Smooth muscle cell (in vitro differentiated cells): Measurements from ENCODE around the gene PTH1R. TPM values are rescaled to one million over a fixed set of nuclear protein-coding genes. Genes with fewer than 3 reads are reported as not detected.

ENCODE experiments used
- DNase-seq: peaks from one replicate; lab custom pipeline; 2025; ENCODE audit not compliant: unreplicated experiment; lab: John Stamatoyannopoulos, UW
- H2AFZ ChIP-seq: fragments of 200-600 bp; sonication (generic); 2 replicates; pipeline ENCODE4 v1.6.0; 2016; ENCODE audit warnings: antibody characterized with exemption, low read depth, mild to moderate bottlenecking
- H3F3A ChIP-seq: fragments of 200-600 bp; sonication (generic); 2 replicates; pipeline ENCODE4 v1.6.0; 2017; ENCODE audit warnings: antibody characterized with exemption, low read depth
- H3K27ac ChIP-seq: fragments of 200-600 bp; sonication (generic); 2 replicates; pipeline ENCODE4 v1.5.1; 2016; ENCODE audit warnings: low read depth, mild to moderate bottlenecking
- H3K27me3 ChIP-seq: fragments of 200-600 bp; sonication (generic); 2 replicates; pipeline ENCODE4 v1.6.1; 2016; ENCODE audit warnings: low read depth, mild to moderate bottlenecking
- H3K36me3 ChIP-seq: fragments of 200-600 bp; sonication (generic); 2 replicates; pipeline ENCODE4 v1.5.1; 2016; ENCODE audit warnings: low read depth
- H3K4me1 ChIP-seq: fragments of 200-600 bp; sonication (generic); 2 replicates; pipeline ENCODE4 v1.5.1; 2016; ENCODE audit warnings: low read depth
- H3K4me2 ChIP-seq: fragments of 200-600 bp; sonication (generic); 2 replicates; pipeline ENCODE4 v1.6.0; 2016; ENCODE audit warnings: mild to moderate bottlenecking
- H3K4me3 ChIP-seq: fragments of 200-600 bp; sonication (generic); 2 replicates; pipeline ENCODE4 v1.5.1; 2016; ENCODE audit warnings: mild to moderate bottlenecking
- H3K79me2 ChIP-seq: fragments of 200-600 bp; sonication (generic); 2 replicates; pipeline ENCODE4 v1.6.0; 2016; ENCODE audit warnings: low read depth, mild to moderate bottlenecking
- H3K9ac ChIP-seq: fragments of 200-600 bp; sonication (generic); 2 replicates; pipeline ENCODE4 v1.6.0; 2016; ENCODE audit warnings: low read depth
- H3K9me3 ChIP-seq: fragments of 200-600 bp; sonication (generic); replicated peaks from 2 replicates; pipeline ENCODE4 v1.5.1; 2016; ENCODE audit warnings: low read depth
- H4K20me1 ChIP-seq: fragments of 200-600 bp; sonication (generic); 2 replicates; pipeline ENCODE4 v1.6.0; 2016; ENCODE audit warnings: low read depth
- CTCF ChIP-seq: fragments of 200-600 bp; sonication (generic); IDR thresholded peaks from 2 replicates; pipeline ENCODE4 v1.5.1; 2017; ENCODE audit warnings: borderline replicate concordance, mild to moderate bottlenecking, antibody characterized with exemption; ENCODE audit not compliant: insufficient read depth, poor library complexity, severe bottlenecking
- WGBS: methylation state at CpG from one replicate; pipeline ENCODE4 v1.1.7; 2016; ENCODE audit warnings: low lambda C conversion rate; 5-methylcytosine and 5-hydroxymethylcytosine counted together
- polyA plus RNA-seq: library from polyadenylated mRNA; unstranded; fragments of >200 nt; fragmentation: Nextera tagmentation; extraction: Ambion mirVana; gene quantifications from 2 replicates; pipeline ENCODE4 v1.2.1, GENCODE V29; 2016
- total RNA-seq: library from RNA; depleted of rRNA; stranded (reverse); fragments of >200 nt; gene quantifications from 2 replicates; pipeline ENCODE4 v1.2.3, GENCODE V29; 2014

Gene PTH1R
- total and polyA plus RNA-seq, 2 experiments from 2014 or later = 17.7 to 50.6 TPM

- no peaks in the 10 kb centered on the region for H3K36me3 ChIP-seq
- no peak for DNase-seq
- no peak overlapping the region for H3K27ac ChIP-seq
- no peaks in the 10 kb centered on the region for H3K79me2 ChIP-seq
- H3K27me3 ChIP-seq = no peaks in the 10 kb centered on the region
- H3F3A ChIP-seq = no peaks in the 10 kb centered on the region
- 90% methylated on average over 21 of the region's 24 CpGs for WGBS
- no peaks in the 10 kb centered on the region for H3K9me3 ChIP-seq
- TF ChIP-seq CTCF = no peak
- no peak overlapping the region for H3K4me2 ChIP-seq
- H2AFZ ChIP-seq = no peak overlapping the region
- no peaks in the 10 kb centered on the region for H4K20me1 ChIP-seq
- no peak overlapping the region for H3K9ac ChIP-seq
- H3K4me1 ChIP-seq = no peaks in the 10 kb centered on the region
- H3K4me3 ChIP-seq = no peak overlapping the region
Observed at GRCh38 chr3:46908294-46908985, 30.9 kb downstream of the PTH1R start.

- H3K4me1 ChIP-seq = no peaks in the 10 kb centered on the region
- no peaks in the 10 kb centered on the region for H3F3A ChIP-seq
- no peak for DNase-seq
- H3K9me3 ChIP-seq = no peaks in the 10 kb centered on the region
- 92% methylated on average over 8 of the region's 8 CpGs for WGBS
- H3K27me3 ChIP-seq = no peaks in the 10 kb centered on the region
- H3K36me3 ChIP-seq = no peaks in the 10 kb centered on the region
- no peak overlapping the region for H3K9ac ChIP-seq
- no peak overlapping the region for H2AFZ ChIP-seq
- no peak overlapping the region for H3K27ac ChIP-seq
- H3K4me3 ChIP-seq = no peak overlapping the region
- H3K79me2 ChIP-seq = no peaks in the 10 kb centered on the region
- no peak overlapping the region for H3K4me2 ChIP-seq
- no peak for TF ChIP-seq CTCF
- H4K20me1 ChIP-seq = no peaks in the 10 kb centered on the region
Observed at GRCh38 chr3:46908986-46909534, 31.5 kb downstream of the PTH1R start.

- no peak overlapping the region for H3K4me2 ChIP-seq
- H3F3A ChIP-seq = no peaks in the 10 kb centered on the region
- no peaks in the 10 kb centered on the region for H4K20me1 ChIP-seq
- peak; percentile 90 for TF ChIP-seq CTCF
- peak; percentile 55 for DNase-seq
- H3K4me3 ChIP-seq = no peak overlapping the region
- H3K4me1 ChIP-seq = no peaks in the 10 kb centered on the region
- no peaks in the 10 kb centered on the region for H3K9me3 ChIP-seq
- H3K36me3 ChIP-seq = no peaks in the 10 kb centered on the region
- no peaks in the 10 kb centered on the region for H3K79me2 ChIP-seq
- WGBS = 26% methylated on average over 18 of the region's 18 CpGs
- no peak overlapping the region for H3K9ac ChIP-seq
- H3K27ac ChIP-seq = no peak overlapping the region
- no peak overlapping the region for H2AFZ ChIP-seq
- H3K27me3 ChIP-seq = no peaks in the 10 kb centered on the region
Observed at GRCh38 chr3:46909535-46910161, 32.1 kb downstream of the PTH1R start.
